Fibroblast of pulmonary artery (primary cell): ENCODE measurements around the gene CMTM4.

ENCODE experiments used
- DNase-seq: peaks from one replicate; pipeline ENCODE4 v3.0.0-alpha.2; 2010; ENCODE audit warnings: low read depth
- H3K4me3 ChIP-seq: replicated peaks from 2 replicates; pipeline ENCODE4 v1.5.1; 2011; ENCODE audit warnings: low read depth, mild to moderate bottlenecking, control low read depth, low read length, moderate library complexity
- CTCF ChIP-seq: IDR thresholded peaks from 2 replicates; pipeline ENCODE4 v1.5.1; 2011; ENCODE audit warnings: mild to moderate bottlenecking, control low read depth, low read length, inconsistent platforms; ENCODE audit errors: missing control alignments

CMTM4 gene

GRCh38 chr16:66608241-66609138 is 88.1 kb downstream of the CMTM4 start:
- DNase-seq = peak; percentile 91
- TF ChIP-seq CTCF = peak; percentile 92
- no peak overlapping the region for H3K4me3 ChIP-seq

DNA sequence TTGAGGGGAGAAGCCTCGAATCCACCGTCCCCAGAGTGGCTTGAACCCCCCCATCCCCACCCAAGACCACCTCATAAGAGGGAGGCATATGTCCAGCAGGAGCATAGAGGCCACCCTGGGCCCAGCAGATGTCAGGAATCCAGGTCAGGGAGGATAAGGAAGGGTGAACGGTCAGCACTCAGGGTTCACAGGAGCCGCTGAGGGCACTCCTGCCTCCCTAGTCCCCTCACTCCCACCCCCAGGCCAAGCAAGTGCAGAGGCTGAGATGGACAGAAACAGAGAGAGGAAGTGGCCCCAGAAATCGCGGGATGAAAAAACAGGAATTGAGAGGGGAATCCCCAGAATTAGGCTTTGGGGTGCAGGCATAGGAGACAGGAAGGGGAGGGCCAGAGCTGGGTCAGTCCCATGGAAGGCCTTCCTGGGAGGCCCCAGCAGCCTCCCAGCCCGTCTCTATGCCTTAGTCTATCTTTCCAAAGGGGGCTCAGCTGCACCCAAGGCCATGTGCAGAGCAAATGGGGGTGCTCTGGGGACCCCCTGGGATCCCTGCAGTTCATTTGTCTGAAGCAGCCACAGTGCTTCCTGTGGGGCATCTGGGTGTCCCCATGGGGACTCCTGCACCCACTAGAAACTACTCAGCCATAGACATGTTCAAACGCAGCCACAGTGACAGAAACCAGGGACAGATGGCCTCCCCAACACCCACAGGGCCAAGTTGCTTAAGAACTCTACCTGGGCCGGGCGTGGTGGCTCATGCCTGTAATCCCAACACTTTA is 90.4 kb downstream of the CMTM4 start:
- TF ChIP-seq CTCF = no peak
- DNase-seq = no peak
- peak overlapping the region; percentile 68 for H3K4me3 ChIP-seq

GRCh38 chr16:66605177-66605978 is 91.2 kb downstream of the CMTM4 start:
- TF ChIP-seq CTCF = no peak
- peak; percentile 28 for DNase-seq
- H3K4me3 ChIP-seq = peak overlapping the region; percentile 68

- DNase-seq = peak; percentile 64
- TF ChIP-seq CTCF = peak; percentile 41
Measured at GRCh38 chr16:66604376-66605176, 92.0 kb downstream of the CMTM4 start, which contains the start of gene CMTM3. Gene CMTM3, plus strand, starts transcription at chr16:66604704. Its CDS starts 102 bp downstream, at chr16:66604806.

GRCh38 chr16:66603537-66604375 is 92.8 kb downstream of the CMTM4 start:
- TF ChIP-seq CTCF = no peak
- DNase-seq = peak; percentile 66
- H3K4me3 ChIP-seq = peak overlapping the region; percentile 68

More at GRCh38 chr16:66604376-66605176, 92.0 kb downstream of the CMTM4 start, which contains the start of gene CMTM3:
- peak within 1 kb of the TSS; percentile 68 for H3K4me3 ChIP-seq
